Breast epithelium (tissue), 3 donors: ENCODE measurements around the gene ARID5B.

Experiments
- POLR2A ChIP-seq: fragments of 450-650 bp; IDR thresholded peaks from one replicate; pipeline ENCODE4 v1.6.1; 2016; ENCODE audit warnings: antibody characterized with exemption, mild to moderate bottlenecking, moderate library complexity
- POLR2AphosphoS5 ChIP-seq, 3 donors: sonication (generic); formaldehyde crosslinking; IDR thresholded peaks; one replicate each; pipeline ENCODE4 v1.6.1; 2017; ENCODE audit warnings: antibody characterized with exemption in 3 of 3
- TF ChIP-seq, protein P1 (sequence below), 3 donors: fragments of 450-650 bp; IDR thresholded peaks; one replicate each; pipeline ENCODE4 v1.5.1; 2016 to 2017; ENCODE audit warnings: antibody characterized with exemption in 3 of 3, mild to moderate bottlenecking in 3 of 3, moderate library complexity in 3 of 3

DNA sequence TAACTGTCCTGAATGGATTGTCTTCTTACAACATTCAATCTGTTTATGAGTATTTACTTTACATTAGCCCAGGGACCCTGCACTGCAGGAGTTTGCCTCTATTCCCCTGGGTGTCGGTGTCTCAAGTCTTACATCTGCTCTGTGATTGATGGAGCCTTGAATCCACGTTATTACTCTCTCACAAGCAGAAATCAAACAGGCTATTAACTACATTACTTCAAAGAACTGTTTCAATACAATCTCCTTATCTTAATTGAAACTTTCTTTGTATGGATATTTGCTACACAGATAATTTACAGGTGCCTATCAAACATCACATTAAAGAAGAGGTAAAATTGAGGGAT is 3.1 kb upstream of the ARID5B start:
- TF ChIP-seq, protein P1, sequence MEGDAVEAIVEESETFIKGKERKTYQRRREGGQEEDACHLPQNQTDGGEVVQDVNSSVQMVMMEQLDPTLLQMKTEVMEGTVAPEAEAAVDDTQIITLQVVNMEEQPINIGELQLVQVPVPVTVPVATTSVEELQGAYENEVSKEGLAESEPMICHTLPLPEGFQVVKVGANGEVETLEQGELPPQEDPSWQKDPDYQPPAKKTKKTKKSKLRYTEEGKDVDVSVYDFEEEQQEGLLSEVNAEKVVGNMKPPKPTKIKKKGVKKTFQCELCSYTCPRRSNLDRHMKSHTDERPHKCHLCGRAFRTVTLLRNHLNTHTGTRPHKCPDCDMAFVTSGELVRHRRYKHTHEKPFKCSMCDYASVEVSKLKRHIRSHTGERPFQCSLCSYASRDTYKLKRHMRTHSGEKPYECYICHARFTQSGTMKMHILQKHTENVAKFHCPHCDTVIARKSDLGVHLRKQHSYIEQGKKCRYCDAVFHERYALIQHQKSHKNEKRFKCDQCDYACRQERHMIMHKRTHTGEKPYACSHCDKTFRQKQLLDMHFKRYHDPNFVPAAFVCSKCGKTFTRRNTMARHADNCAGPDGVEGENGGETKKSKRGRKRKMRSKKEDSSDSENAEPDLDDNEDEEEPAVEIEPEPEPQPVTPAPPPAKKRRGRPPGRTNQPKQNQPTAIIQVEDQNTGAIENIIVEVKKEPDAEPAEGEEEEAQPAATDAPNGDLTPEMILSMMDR (IDR thresholded peaks at IDR 0.05), result no peak
- no peak for TF ChIP-seq POLR2A
- no peak for TF ChIP-seq POLR2AphosphoS5 (IDR thresholded peaks at IDR 0.05)
